Left lobe of liver (tissue), 2 donors: ENCODE data around the gene OTOF. TPM values are rescaled to one million over a fixed set of nuclear protein-coding genes. Genes with fewer than 3 reads are reported as not detected.

Experiments used
- ATAC-seq: fragments of 200-7000 bp; cut with Tn5 transposase; one replicate; pipeline ENCODE4 v1.9.1; 2020; ENCODE audit warnings: mild to moderate bottlenecking, moderate library complexity
- DNase-seq: peaks from one replicate; pipeline ENCODE4 v3.0.0-alpha.2; 2020; ENCODE audit warnings: low spot score
- total RNA-seq: library from RNA; stranded (reverse); gene quantifications from one replicate; pipeline ENCODE4 v1.2.1, GENCODE V29; 2021
- donor health status: DM: no; HTN: no; CAD: no; lungs with moderate emphysema.
- donor health status: DM: no; HTN: yes; CAD: no.

The OTOF gene
- total RNA-seq, 1 donor from 2014 or later = 0.05 TPM

GRCh38 chr2:26454561-26455001 is 23.3 kb downstream of the OTOF start:
- ATAC-seq (no peak), DNase-seq (no peak)

- DNase-seq (no peak), ATAC-seq (no peak)
Measured at GRCh38 chr2:26453421-26454329, 24.2 kb downstream of the OTOF start.

- ATAC-seq = no peak
Measured at GRCh38 chr2:26451700-26452099, 26.2 kb downstream of the OTOF start.

GRCh38 chr2:26450031-26450635 is 27.8 kb downstream of the OTOF start:
- ATAC-seq (no peak), DNase-seq (no peak)

More at GRCh38 chr2:26451700-26452099, 26.2 kb downstream of the OTOF start:
- no peak for DNase-seq

GRCh38 chr2:26449278-26450030 is 28.5 kb downstream of the OTOF start:
- DNase-seq (no peak), ATAC-seq (no peak)

- no peak for ATAC-seq
- DNase-seq = no peak
Measured at GRCh38 chr2:26448651-26449050, 29.3 kb downstream of the OTOF start.

GRCh38 chr2:26444236-26444635 is 33.7 kb downstream of the OTOF start:
- no peak for ATAC-seq
- no peak for DNase-seq

- DNase-seq = no peak
- no peak for ATAC-seq
Measured at GRCh38 chr2:26442707-26443106, 35.2 kb downstream of the OTOF start.

- no peak for DNase-seq
- ATAC-seq = no peak
Measured at GRCh38 chr2:26442301-26442700, 35.6 kb downstream of the OTOF start.

- DNase-seq = no peak
- ATAC-seq = no peak
Measured at GRCh38 chr2:26438926-26439325, 39.0 kb downstream of the OTOF start.

- ATAC-seq (no peak), DNase-seq (no peak)
Measured at GRCh38 chr2:26438526-26438925, 39.4 kb downstream of the OTOF start.

- no peak for DNase-seq
- no peak for ATAC-seq
Measured at GRCh38 chr2:26435106-26435505, 42.8 kb downstream of the OTOF start.

- ATAC-seq (no peak), DNase-seq (no peak)
Measured at GRCh38 chr2:26432859-26433258, 45.1 kb downstream of the OTOF start.

- DNase-seq (no peak), ATAC-seq (no peak)
Measured at GRCh38 chr2:26432363-26432762, 45.6 kb downstream of the OTOF start.

GRCh38 chr2:26430826-26431225 is 47.1 kb downstream of the OTOF start:
- ATAC-seq (no peak), DNase-seq (no peak)

GRCh38 chr2:26429779-26430578 is 47.9 kb downstream of the OTOF start:
- ATAC-seq = peak; percentile 85
- peak; percentile 61 for DNase-seq

- ATAC-seq (no peak), DNase-seq (no peak)
Measured at GRCh38 chr2:26428846-26429245, 49.1 kb downstream of the OTOF start.

GRCh38 chr2:26424221-26424620 is 53.7 kb downstream of the OTOF start:
- ATAC-seq (no peak), DNase-seq (no peak)

GRCh38 chr2:26423750-26424149 is 54.2 kb downstream of the OTOF start:
- DNase-seq (no peak), ATAC-seq (no peak)

- ATAC-seq (no peak), DNase-seq (no peak)
Measured at GRCh38 chr2:26422947-26423629, 54.8 kb downstream of the OTOF start.
